Measurements from ENCODE around the gene ADGRA1. TPM values are rescaled to one million over a fixed set of nuclear protein-coding genes. Genes with fewer than 3 reads are reported as not detected.
A peak's percentile ranks its signal among the peaks of the same experiment; 100 is the strongest.

The ADGRA1 gene
- total and polyA plus RNA-seq, 4 experiments from 2014 or later: not detected

GRCh38 chr10:133100186-133100585, 12.5 kb downstream of the ADGRA1 start:
- CTCF ChIA-PET (ENCODE audit: partially characterized antibody): no interaction called here
- POLR2A ChIA-PET (ENCODE audit: partially characterized antibody): no interaction called here
- Mint-ChIP-seq H3K4me3 (no peak overlapping the region), H3K27ac (no peak overlapping the region), H3K4me1 (peaks cover 0 to 14% (median 4%) of the 10 kb centered on the region in 4 donors), H3K27me3 (peaks cover 7 to 14% of the 10 kb centered on the region in 2 donors), H3K36me3 (no peaks in the 10 kb centered on the region), H3K9me3 (no peaks in the 10 kb centered on the region)
- H3K4me3 ChIP-seq (ENCODE audit: low read length in 2 of 2): no peak overlapping the region
- H3K4me1 ChIP-seq (ENCODE audit: insufficient read depth, low read length): peaks cover 7% of the 10 kb centered on the region
- H3K9me3 ChIP-seq (ENCODE audit: control insufficient read depth in 1 of 2, low read length in 2 of 2): no peaks in the 10 kb centered on the region
- DNase-seq: no peak
- H3K27ac ChIP-seq (ENCODE audit: low read depth, low read length): no peak overlapping the region
- no peaks in the 10 kb centered on the region for H3K27me3 ChIP-seq (ENCODE audit: insufficient read depth, low read length)
- H3K36me3 ChIP-seq (ENCODE audit: insufficient read depth, low read length): no peaks in the 10 kb centered on the region
- intact Hi-C loops (cut with micrococcal nuclease): no loop called here

- no peaks in the 10 kb centered on the region for H3K36me3 ChIP-seq (ENCODE audit: insufficient read depth, low read length)
- Mint-ChIP-seq H3K4me1 (peaks cover 0 to 14% (median 4%) of the 10 kb centered on the region in 4 donors), H3K36me3 (no peaks in the 10 kb centered on the region), H3K27me3 (peaks cover 7 to 14% of the 10 kb centered on the region in 2 donors), H3K4me3 (peak overlapping the region in 3 of 8 donors; percentile 36 to 58 (median 41)), H3K9me3 (peaks cover 0 to 2% (median 0%) of the 10 kb centered on the region in 8 donors), H3K27ac (no peak overlapping the region)
- H3K4me3 ChIP-seq (ENCODE audit: low read length in 2 of 2): no peak overlapping the region
- peaks cover 7% of the 10 kb centered on the region for H3K4me1 ChIP-seq (ENCODE audit: insufficient read depth, low read length)
- DNase-seq: no peak
- no peak overlapping the region for H3K27ac ChIP-seq (ENCODE audit: low read depth, low read length)
- no peaks in the 10 kb centered on the region for H3K27me3 ChIP-seq (ENCODE audit: insufficient read depth, low read length)
- CTCF ChIA-PET (ENCODE audit: partially characterized antibody): no interaction called here
- intact Hi-C loops (cut with micrococcal nuclease): no loop called here
- POLR2A ChIA-PET (ENCODE audit: partially characterized antibody): no interaction called here
- no peaks in the 10 kb centered on the region for H3K9me3 ChIP-seq (ENCODE audit: control insufficient read depth in 1 of 2, low read length in 2 of 2)
Observed at GRCh38 chr10:133100706-133101415, 13.1 kb downstream of the ADGRA1 start.

- no peak for DNase-seq
- Mint-ChIP-seq H3K27ac (no peak overlapping the region), H3K27me3 (peaks cover 7 to 14% of the 10 kb centered on the region in 2 donors), H3K4me3 (peak overlapping the region in 1 of 8 donors; percentile 58), H3K36me3 (no peaks in the 10 kb centered on the region), H3K9me3 (peaks cover 0 to 2% (median 0%) of the 10 kb centered on the region in 8 donors), H3K4me1 (peaks cover 0 to 14% (median 4%) of the 10 kb centered on the region in 4 donors)
- intact Hi-C loops (cut with micrococcal nuclease): no loop called here
- ChIA-PET CTCF (ENCODE audit: partially characterized antibody) (no interaction called here), POLR2A (ENCODE audit: partially characterized antibody) (no interaction called here)
- Histone ChIP-seq H3K36me3 (ENCODE audit: insufficient read depth, low read length) (no peaks in the 10 kb centered on the region), H3K27ac (ENCODE audit: low read depth, low read length) (no peak overlapping the region), H3K4me3 (ENCODE audit: low read length in 2 of 2) (no peak overlapping the region), H3K4me1 (ENCODE audit: insufficient read depth, low read length) (peaks cover 7% of the 10 kb centered on the region), H3K9me3 (ENCODE audit: control insufficient read depth in 1 of 2, low read length in 2 of 2) (no peaks in the 10 kb centered on the region), H3K27me3 (ENCODE audit: insufficient read depth, low read length) (no peaks in the 10 kb centered on the region)
Observed at GRCh38 chr10:133101416-133101810, 13.7 kb downstream of the ADGRA1 start.

DNA sequence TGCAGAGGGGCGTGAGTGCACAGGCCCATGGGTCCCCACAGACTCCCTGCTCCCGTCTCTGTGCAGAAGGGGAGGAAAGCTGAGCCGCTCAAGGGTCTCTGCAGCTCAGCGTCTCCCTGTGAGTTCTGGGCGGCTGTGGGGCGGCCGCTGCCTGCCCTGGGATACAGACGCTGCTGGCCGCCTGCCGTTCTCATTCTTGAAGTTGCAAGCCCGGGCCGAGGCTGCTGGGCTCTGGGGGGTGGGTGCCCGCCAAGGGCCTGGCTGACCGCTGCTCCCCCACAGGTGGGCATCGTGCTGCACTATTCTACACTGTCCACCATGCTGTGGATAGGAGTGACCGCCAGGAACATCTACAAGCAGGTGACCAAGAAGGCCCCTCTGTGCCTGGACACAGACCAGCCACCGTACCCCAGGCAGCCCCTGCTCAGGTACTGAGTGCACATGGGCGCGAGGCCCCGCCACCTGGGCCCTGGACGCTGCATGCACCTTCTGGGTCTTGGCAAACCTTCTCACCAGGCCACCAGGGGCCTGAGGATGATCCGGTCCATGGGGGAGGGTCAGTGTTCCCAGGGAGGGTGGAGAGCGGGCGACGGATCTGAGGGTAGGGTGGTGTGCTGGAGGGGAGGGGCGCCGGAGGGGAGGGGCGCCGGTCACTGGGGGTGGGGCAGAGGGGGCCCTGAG, 14.8 kb downstream of the ADGRA1 start:
- Histone ChIP-seq H3K9me3 (ENCODE audit: control insufficient read depth in 1 of 2, low read length in 2 of 2) (peaks cover 0 to 9% of the 10 kb centered on the region in 2 donors), H3K27me3 (ENCODE audit: insufficient read depth, low read length) (no peaks in the 10 kb centered on the region), H3K4me1 (ENCODE audit: insufficient read depth, low read length) (peaks cover 7% of the 10 kb centered on the region), H3K4me3 (ENCODE audit: low read length in 2 of 2) (no peak overlapping the region), H3K27ac (ENCODE audit: low read depth, low read length) (no peak overlapping the region), H3K36me3 (ENCODE audit: insufficient read depth, low read length) (no peaks in the 10 kb centered on the region)
- Mint-ChIP-seq H3K27ac (no peak overlapping the region), H3K4me1 (peaks cover 0 to 14% (median 4%) of the 10 kb centered on the region in 4 donors), H3K36me3 (peaks cover 0 to 5% of the 10 kb centered on the region in 2 donors), H3K27me3 (peaks cover 7 to 14% of the 10 kb centered on the region in 2 donors), H3K9me3 (peaks cover 0 to 10% (median 6%) of the 10 kb centered on the region in 8 donors), H3K4me3 (no peak overlapping the region)
- ChIA-PET CTCF (ENCODE audit: partially characterized antibody) (no interaction called here), POLR2A (ENCODE audit: partially characterized antibody) (no interaction called here)
- no peak for DNase-seq
- intact Hi-C loops (cut with micrococcal nuclease): no loop called here

GRCh38 chr10:133103311-133103910, 15.7 kb downstream of the ADGRA1 start:
- Mint-ChIP-seq H3K9me3 (peaks cover 0 to 16% (median 11%) of the 10 kb centered on the region in 8 donors), H3K4me1 (peaks cover 0 to 14% (median 4%) of the 10 kb centered on the region in 4 donors), H3K36me3 (peaks cover 0 to 7% of the 10 kb centered on the region in 2 donors), H3K4me3 (no peak overlapping the region), H3K27ac (no peak overlapping the region), H3K27me3 (peaks cover 7 to 14% of the 10 kb centered on the region in 2 donors)
- Histone ChIP-seq H3K4me3 (ENCODE audit: low read length in 2 of 2) (no peak overlapping the region), H3K27me3 (ENCODE audit: insufficient read depth, low read length) (no peaks in the 10 kb centered on the region), H3K27ac (ENCODE audit: low read depth, low read length) (no peak overlapping the region), H3K36me3 (ENCODE audit: insufficient read depth, low read length) (no peaks in the 10 kb centered on the region), H3K4me1 (ENCODE audit: insufficient read depth, low read length) (peaks cover 7% of the 10 kb centered on the region), H3K9me3 (ENCODE audit: control insufficient read depth in 1 of 2, low read length in 2 of 2) (peaks cover 0 to 9% of the 10 kb centered on the region in 2 donors)
- no peak for DNase-seq
- intact Hi-C loops (cut with micrococcal nuclease): no loop called here
- ChIA-PET CTCF (ENCODE audit: partially characterized antibody) (no interaction called here), POLR2A (ENCODE audit: partially characterized antibody) (no interaction called here)

DNA sequence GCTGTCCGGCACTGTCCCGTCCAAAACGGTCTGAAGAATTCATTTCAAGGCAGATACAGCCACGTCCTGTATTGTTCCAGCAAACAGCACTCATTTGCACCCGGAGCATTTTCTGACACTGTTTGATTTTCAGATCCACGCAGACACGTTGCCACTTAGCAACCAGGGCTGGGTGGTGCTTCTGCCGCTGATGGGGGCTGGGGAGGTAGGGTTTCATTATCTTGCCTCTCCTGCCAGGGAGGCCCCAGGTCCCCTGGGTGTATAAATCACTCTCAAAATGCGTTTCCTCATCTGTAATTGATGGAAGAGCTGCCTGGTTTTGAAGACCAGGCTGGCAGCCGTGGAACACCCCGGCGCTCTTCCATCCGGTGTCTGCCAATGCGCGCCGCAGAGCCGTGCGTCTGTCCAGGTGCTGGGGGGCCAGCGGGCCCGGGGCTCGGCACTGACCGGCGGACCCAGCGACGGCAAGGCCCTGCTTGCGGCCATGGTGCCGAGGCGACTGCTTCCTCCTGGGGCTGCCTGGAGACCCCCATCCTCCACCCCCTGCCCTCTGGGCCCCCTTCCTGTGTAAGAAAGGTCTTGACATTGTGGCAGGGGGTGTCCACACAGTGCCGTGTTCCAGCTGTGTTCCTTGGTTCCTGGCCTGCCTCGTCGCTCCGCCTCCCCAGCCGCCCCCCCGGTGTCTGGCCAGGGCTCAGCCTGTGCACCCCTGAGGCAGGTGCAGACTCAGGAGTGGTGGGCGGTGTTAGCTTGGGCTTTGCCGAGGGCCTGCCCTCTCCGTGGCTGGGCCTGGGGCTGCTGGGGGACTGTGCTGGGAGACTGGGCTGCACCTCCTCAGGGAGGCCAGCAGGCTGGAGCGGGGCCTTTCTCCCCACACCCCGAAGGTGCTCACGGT, 16.6 kb downstream of the ADGRA1 start:
- Histone ChIP-seq H3K4me3 (ENCODE audit: low read length in 2 of 2) (no peak overlapping the region), H3K9me3 (ENCODE audit: control insufficient read depth in 1 of 2, low read length in 2 of 2) (peaks cover 0 to 9% of the 10 kb centered on the region in 2 donors), H3K27me3 (ENCODE audit: insufficient read depth, low read length) (no peaks in the 10 kb centered on the region), H3K36me3 (ENCODE audit: insufficient read depth, low read length) (no peaks in the 10 kb centered on the region), H3K27ac (ENCODE audit: low read depth, low read length) (no peak overlapping the region), H3K4me1 (ENCODE audit: insufficient read depth, low read length) (peaks cover 7% of the 10 kb centered on the region)
- Mint-ChIP-seq H3K9me3 (peaks cover 0 to 22% (median 13%) of the 10 kb centered on the region in 8 donors), H3K27ac (no peak overlapping the region), H3K4me3 (no peak overlapping the region), H3K36me3 (peaks cover 0 to 7% of the 10 kb centered on the region in 2 donors), H3K27me3 (peaks cover 5 to 14% of the 10 kb centered on the region in 2 donors), H3K4me1 (peaks cover 0 to 14% (median 4%) of the 10 kb centered on the region in 4 donors)
- no peak for DNase-seq
- intact Hi-C loops (cut with micrococcal nuclease): no loop called here
- ChIA-PET POLR2A (ENCODE audit: partially characterized antibody) (no interaction called here), CTCF (ENCODE audit: partially characterized antibody) (no interaction called here)

Measured in CD4-positive, alpha-beta memory T cell (primary cell).